GM18858 (cell line): Measurements from ENCODE around the gene CCDC184.
"Not testable (repeated sequence)": the region's sequence is repeated elsewhere in the genome, so short reads cannot be mapped to it uniquely, and the experiment has no call there.

ENCODE experiments used
- ATAC-seq: cut with Tn5 transposase; IDR thresholded peaks from one replicate; pipeline ENCODE4 v1.9.1; 2021; ENCODE audit not compliant: unreplicated experiment

CCDC184 gene

GRCh38 chr12:48201516-48201915 lies 18.1 kb downstream of the CCDC184 start:
- no peak for ATAC-seq

- no peak for ATAC-seq
Measured at GRCh38 chr12:48202766-48203165, 19.3 kb downstream of the CCDC184 start.

- ATAC-seq, result no peak
Measured at GRCh38 chr12:48203192-48203591, 19.7 kb downstream of the CCDC184 start, which contains the start of gene OR10AD1. TSS of gene OR10AD1 (minus strand) at chr12:48203292. CDS start at chr12:48203292, 0 bp downstream.

- not testable (repeated sequence) for ATAC-seq
Measured at GRCh38 chr12:48209495-48209894, 26.1 kb downstream of the CCDC184 start.

GRCh38 chr12:48216785-48217184 lies 33.3 kb downstream of the CCDC184 start:
- no peak for ATAC-seq

GRCh38 chr12:48219631-48220030 lies 36.2 kb downstream of the CCDC184 start:
- no peak for ATAC-seq

GRCh38 chr12:48220701-48221100 lies 37.3 kb downstream of the CCDC184 start:
- ATAC-seq, result no peak

- ATAC-seq, result no peak
Measured at GRCh38 chr12:48221645-48222044, 38.2 kb downstream of the CCDC184 start.

GRCh38 chr12:48224533-48224932 lies 41.1 kb downstream of the CCDC184 start:
- not testable (repeated sequence) for ATAC-seq

GRCh38 chr12:48231169-48231958 lies 47.9 kb downstream of the CCDC184 start:
- ATAC-seq, result not testable (repeated sequence)
